Measurements from ENCODE around the gene PCARE. TPM values are rescaled to one million over a fixed set of nuclear protein-coding genes. Genes with fewer than 3 reads are reported as not detected.

Gene PCARE
- total and polyA plus RNA-seq, 2 experiments from 2014 or later, result not detected

GRCh38 chr2:29033172-29033571, 41.2 kb downstream of the PCARE start:
- H3K27me3 Mint-ChIP-seq (ENCODE audit: insufficient read depth, low read depth, poor library complexity), result peaks cover 10% of the 10 kb centered on the region
- Histone ChIP-seq H3K79me2 (replicated peaks; ENCODE audit: insufficient read depth) (no peaks in the 10 kb centered on the region), H3K9me2 (ENCODE audit: insufficient read depth) (peaks cover 14% of the 10 kb centered on the region; the same call in 1 of the 2 replicates), H3K36me3 (ENCODE audit: insufficient read depth) (no peaks in the 10 kb centered on the region), H2AFZ (no peak overlapping the region), H3K27ac (ENCODE audit: low read depth) (no peak overlapping the region), H3K27me3 (ENCODE audit: insufficient read depth) (no peaks in the 10 kb centered on the region), H3K4me1 (ENCODE audit: insufficient read depth) (0 out of 2 replicates have a peak, but pooled peaks cover 8% of the 10 kb centered on the region), H3K4me2 (no peak overlapping the region), H3F3A (replicated peaks; ENCODE audit: low read depth) (no peaks in the 10 kb centered on the region), H4K20me1 (replicated peaks; ENCODE audit: insufficient read depth) (no peaks in the 10 kb centered on the region), H3K4me3 (no peak overlapping the region)
- peaks cover 4% of the 10 kb centered on the region; the same call in 1 of the 3 replicates for H3K36me3 Mint-ChIP-seq (ENCODE audit: low read depth)
- ATAC-seq (peak; percentile 74), DNase-seq (ENCODE audit: low spot score) (peak; percentile 52)
- peaks cover 10% of the 10 kb centered on the region for H3K4me1 Mint-ChIP-seq
- TF ChIP-seq CREB1 (CRISPR knock-in tag; IDR thresholded peaks at IDR 0.05; ENCODE audit: low read depth), result no peak
- TF ChIP-seq ZNF331 (CRISPR knock-in tag; IDR thresholded peaks at IDR 0.05; ENCODE audit: low read depth), result no peak
- no peak for TF ChIP-seq POLR2AphosphoS5 (IDR thresholded peaks at IDR 0.05; ENCODE audit: low read depth)
- no peak for TF ChIP-seq REST (IDR thresholded peaks at IDR 0.05; ENCODE audit: unreplicated experiment)
- no peak for TF ChIP-seq NANOG (IDR thresholded peaks at IDR 0.05; ENCODE audit: borderline replicate concordance)
- TF ChIP-seq JUNB (IDR thresholded peaks at IDR 0.05; ENCODE audit: unreplicated experiment), result no peak
- TF ChIP-seq EZH2phosphoT487 (IDR thresholded peaks at IDR 0.05; ENCODE audit: unreplicated experiment), result no peak
- TF ChIP-seq ZNF462 (CRISPR knock-in tag; IDR thresholded peaks at IDR 0.05), result no peak
- no peak for TF ChIP-seq EZH2 (IDR thresholded peaks at IDR 0.05; ENCODE audit: low read depth, unreplicated experiment)
- no peak overlapping the region; the same call in 1 of the 2 replicates for H3K27ac Mint-ChIP-seq
- no peak overlapping the region for H3K4me3 Mint-ChIP-seq
- 0 out of 3 replicates have a peak, but pooled peaks cover 3% of the 10 kb centered on the region for H3K9me3 Mint-ChIP-seq
